NOMO-1 (cell line): Measurements from ENCODE around the gene TPSD1.
"Not testable (repeated sequence)": the region's sequence is repeated elsewhere in the genome, so short reads cannot be mapped to it uniquely, and the experiment has no call there.

Experiments
- DNase-seq, 2 experiments: peaks; one replicate each; lab custom pipeline; 2025; ENCODE audit not compliant: unreplicated experiment in 2 of 2; lab: John Stamatoyannopoulos, UW

Gene TPSD1

DNA sequence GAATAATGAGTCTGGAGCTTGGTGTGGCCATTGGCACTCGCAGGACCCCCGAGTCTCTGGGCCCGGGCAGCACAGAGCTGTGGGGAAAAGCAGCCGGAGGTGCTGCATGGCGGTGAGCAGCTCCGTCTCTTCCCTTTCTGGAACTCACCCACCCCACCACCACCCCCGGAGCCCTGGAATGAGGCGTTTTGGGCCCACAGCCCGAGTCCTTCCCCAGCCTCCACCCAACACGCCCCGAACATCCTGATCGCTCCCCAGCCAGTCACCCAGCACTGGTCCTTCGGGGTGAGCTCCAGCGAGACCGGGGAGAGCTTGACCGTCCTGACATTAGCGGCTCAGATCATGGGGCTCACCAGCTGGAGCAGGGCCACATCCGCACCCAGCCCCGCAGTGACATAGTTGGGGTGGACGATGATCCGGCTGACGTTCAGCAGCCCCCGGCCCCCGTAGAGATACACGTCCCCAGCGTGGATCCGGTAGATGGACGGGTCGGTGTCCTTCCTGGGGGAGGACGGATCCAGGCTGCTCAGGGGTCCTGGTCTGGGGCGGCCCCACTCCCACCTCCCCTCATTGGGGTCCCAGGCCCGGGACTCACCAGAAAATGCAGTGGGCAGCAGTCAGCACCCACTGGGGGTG is 6.5 kb downstream of the TPSD1 start:
- no peak for DNase-seq

DNA sequence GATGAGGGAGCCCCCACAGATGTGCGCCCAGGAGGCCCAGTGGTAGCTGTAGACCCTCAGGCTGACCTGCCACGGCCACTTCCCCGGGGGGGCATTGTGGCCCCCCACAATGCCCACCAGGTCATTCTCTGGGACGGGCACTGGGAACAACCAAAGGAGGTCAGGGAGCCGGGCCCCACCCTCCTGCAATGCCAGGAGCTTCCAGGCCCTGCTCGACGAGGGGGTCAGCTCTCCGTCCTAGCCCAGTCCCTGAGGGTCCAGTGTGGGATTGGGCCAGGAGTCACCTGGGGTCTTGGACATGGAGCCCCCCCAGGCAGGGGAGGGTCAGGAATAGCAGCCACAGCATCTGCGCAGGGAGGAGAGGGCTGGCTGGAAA is 7.0 kb downstream of the TPSD1 start:
- no peak for DNase-seq

DNA sequence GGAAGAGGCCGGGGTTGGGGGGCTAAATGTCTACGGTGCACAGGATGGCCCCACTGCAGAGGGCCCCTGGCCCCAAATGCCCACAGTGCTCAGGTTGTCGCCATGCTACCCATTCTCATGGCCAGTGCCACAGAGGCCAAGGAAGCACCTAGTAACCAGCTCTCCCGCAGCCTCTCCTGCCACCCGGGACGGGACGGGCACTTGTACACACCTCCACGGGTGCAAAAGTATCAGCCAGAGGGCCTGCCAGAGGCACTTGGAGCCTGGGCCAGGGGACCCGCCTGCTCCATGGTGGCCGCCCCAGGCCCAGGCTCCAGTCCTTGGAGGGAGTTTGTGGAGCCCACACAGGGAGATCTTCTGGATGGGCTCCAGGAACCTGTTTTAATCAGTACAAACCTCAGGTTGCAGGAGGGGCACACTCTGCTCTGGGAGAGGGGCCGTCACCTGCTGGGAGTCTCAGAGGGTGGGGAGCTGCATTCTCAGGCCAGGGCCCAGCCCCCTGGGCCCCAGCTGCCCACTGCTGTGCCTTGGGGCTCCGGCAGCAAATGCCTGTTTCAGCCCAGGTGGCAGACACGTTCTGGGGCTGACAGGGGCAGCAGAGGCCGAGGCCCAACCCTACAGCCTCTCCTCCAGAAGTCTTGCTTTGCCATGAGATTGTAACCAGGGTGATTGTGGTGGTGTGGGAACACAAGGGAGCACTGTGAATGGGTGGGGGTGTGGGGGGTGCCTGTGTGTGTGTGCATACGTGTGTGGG is 7.9 kb downstream of the TPSD1 start:
- no peak for DNase-seq

DNA sequence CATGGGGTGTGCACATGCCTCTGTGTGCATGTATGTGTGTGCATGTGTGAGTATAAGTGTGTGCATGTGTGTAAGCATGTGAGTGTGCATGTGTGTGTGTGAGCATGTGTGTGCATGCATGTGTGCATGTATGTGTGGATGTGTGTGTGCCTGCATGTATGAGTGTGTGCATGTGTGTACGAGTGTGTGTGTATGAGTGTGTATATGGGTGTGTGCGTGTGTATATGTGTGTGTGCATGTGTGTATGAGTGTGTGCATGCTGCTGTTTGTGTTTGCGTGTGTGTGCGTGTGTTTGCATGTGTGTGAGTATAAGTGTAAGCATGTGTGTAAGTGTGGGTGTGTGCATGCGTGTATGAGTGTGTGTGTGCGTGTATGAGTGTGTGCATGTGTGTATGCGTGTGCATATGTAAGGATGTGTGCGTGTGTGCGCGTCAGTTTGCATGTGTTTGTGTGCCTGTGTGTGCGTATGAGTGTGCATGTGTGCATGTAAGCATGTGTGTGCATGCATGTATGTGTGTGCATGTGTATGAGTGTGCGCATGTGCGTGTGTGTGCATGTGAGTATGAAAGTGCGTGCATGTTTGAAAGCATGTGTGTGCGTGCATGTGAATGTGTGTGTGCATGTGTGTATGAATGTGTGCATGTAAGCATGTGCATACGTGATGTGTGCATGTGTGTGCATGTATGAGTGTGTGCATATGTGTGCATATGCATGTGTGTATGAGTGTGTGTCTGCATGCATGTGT is 8.6 kb downstream of the TPSD1 start:
- no peak for DNase-seq

DNA sequence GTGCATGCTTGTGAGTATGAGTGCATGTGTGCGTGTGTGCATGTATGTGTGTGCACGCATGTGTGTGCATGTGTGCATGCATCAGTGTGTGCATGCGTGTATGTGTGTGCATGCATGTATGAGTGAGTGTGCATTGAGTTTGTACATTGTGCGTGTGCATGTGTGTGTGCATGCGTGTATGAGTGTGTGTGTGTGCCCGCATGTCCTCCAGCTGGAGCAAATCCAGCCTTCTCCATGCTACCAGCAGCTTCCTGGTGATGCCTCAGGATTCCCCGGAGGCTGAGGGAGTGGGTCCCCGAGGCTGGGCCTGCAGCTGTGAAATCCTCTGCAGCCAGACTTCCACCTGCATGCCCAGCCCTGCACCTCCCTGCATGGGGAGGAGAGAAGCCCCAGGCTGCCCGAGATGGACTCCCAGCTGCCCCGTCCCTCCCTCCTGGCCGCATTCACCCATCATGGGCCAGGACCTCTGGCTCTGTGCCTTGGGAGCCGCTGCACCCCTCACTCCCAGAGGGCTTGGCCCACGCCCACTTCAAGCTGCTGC is 9.3 kb downstream of the TPSD1 start:
- no peak for DNase-seq

DNA sequence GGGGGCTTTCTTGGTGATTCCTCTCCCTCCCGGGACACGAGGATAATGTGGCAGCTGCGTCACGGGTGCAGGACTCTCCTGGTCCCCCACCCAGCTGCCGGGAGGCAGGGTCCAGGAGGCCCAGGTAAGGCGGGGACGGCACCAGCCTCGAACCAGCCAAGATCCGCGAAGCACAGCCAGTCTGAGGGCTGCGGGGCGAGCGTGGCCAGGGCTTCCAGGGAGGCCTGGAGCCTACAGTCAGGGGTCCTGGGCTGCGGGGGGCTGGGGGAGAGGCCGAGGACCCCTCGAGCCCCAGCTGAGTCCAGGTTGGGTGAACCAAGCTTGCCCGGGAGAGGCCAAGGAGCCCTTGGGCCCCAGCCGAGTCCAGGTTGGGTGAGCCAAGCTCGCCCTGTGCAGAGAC is 10.0 kb downstream of the TPSD1 start:
- DNase-seq: no peak

DNA sequence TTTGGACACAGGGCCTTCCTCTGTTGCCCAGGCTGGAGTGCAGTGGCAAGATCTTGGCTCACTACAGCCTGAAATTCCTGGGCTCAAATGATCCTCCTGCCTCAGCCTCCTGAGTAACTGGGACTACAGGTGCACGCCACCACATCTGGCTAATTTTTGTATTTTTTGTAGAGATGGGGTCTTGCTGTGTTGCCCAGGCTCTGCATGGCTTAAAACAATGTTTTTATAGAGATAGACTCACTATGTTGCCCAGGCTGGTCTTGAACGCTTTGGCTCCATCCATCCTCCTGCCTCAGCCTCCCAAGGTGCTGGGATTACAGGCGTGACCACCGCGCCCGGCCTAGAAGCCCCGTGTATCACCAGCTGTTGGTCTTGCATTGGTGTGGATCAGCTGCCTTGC is 13.5 kb downstream of the TPSD1 start:
- not testable (repeated sequence) for DNase-seq

DNA sequence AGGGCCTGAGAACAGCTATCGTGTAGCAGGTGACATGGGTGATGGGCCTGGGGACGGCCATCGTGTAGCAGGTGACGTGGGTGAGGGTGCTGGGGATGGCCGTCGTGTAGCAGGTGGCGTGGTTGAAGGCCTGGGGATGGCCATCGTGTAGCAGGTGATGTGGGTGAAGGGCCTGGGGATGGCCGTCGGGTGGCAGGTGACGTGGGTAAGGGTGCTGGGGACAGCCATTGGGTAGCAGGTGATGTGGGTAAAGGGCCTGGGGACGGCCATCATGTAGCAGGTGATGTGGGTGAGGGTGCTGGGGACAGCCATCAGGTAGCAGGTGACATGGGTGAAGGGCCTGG is 15.5 kb downstream of the TPSD1 start:
- no peak for DNase-seq

DNA sequence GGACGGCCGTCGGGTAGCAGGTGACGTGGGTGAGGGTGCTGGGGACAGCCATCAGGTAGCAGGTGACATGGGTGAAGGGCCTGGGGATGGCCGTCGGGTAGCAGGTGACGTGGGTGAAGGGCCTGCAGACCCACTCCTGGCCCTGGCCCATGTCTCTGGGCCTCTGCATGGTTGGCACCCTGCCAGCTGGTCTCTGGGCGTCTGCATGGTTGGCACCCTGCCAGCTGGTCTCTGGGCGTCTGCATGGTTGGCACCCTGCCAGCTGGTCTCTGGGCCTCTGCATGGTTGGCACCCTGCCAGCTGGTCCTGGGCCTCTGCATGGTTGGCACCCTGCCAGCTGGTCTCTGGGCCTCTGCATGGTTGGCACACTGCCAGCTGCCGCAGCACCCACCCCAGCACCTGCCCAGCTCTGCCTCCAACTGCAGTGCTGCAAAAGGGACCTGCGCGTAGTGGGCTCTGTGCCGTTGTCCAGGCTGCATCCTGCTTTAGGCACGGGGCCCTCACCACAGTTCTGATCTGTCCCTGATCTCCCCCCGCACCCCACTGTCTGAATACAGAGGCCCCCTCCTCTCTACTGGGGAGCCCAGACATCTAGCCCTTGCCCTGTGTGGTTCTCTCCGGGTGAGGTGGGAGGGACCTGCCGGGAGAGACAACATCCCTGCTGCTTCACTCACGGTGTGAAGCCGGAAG is 16.0 kb downstream of the TPSD1 start:
- not testable (repeated sequence) for DNase-seq

DNA sequence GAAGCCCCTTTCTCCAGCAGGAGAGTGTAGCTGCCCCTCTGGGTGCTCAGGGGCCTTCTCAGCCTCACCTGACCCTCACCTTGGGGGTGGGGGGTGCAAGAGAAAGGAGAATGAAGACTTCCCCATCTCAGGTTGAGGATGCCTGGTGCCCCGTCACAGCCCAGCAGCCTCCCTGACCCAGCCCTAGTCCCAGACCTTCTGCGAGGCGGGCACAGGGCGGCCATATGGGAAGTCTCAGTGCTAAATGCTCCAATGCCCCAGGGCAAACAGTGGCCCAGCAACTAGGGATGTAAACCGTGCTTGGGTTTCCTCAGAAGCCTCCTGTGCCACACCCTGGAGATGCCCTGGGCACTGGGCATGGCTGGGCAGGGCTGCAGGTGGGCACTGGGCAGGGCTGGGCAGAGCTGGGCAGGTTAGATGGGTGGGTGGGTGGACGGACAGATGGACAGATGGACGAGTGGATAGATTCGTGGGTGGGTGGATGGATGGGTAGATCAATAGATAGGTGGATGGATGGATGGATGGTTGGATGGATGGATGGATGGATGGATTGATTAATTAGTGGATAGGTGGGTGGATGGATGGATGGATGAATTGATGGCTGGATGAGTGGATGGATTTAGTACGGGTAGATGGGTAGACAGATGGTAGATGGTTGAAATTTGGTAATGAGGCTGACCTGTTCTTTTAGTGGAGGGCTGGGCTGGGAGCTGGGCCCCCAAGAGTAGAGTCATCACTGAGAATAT is 16.8 kb downstream of the TPSD1 start:
- no peak for DNase-seq

DNA sequence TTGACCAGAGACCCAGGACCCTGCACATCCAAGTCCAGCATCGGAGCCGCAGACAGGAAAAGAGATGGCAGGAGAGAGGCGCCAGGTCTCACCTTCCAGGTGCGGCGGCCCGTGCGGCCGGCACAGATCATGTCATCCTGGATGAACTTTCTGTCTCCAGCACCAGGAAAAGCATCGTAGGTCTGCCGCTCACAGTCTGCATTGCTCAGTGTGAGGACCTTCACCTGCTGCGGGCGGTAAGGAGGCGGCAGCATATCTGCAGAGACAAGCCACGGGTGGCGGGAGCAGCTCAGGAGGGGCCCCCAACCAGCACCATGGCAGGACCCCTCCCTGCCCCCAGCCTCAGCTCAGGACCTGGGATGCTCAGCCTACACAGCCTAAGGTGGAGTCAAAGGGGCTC is 17.9 kb downstream of the TPSD1 start:
- DNase-seq: no peak

DNA sequence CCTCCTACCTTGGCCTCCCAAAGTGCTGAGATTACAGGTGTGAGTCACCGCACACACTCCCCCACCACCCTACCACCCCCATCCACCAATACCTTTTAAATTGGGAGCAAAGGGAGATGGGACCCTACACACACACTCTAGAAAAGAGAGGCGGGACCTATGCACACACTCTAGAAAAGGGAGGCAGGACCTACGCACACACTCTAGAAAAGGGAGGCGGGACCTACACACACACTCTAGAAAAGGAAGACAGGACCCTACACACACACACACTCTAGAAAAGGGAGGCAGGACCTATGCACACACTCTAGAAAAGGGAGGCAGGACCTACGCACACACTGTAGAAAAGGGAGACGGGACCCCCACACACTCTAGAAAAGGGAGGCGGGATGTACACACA is 18.9 kb downstream of the TPSD1 start:
- DNase-seq: no peak

DNA sequence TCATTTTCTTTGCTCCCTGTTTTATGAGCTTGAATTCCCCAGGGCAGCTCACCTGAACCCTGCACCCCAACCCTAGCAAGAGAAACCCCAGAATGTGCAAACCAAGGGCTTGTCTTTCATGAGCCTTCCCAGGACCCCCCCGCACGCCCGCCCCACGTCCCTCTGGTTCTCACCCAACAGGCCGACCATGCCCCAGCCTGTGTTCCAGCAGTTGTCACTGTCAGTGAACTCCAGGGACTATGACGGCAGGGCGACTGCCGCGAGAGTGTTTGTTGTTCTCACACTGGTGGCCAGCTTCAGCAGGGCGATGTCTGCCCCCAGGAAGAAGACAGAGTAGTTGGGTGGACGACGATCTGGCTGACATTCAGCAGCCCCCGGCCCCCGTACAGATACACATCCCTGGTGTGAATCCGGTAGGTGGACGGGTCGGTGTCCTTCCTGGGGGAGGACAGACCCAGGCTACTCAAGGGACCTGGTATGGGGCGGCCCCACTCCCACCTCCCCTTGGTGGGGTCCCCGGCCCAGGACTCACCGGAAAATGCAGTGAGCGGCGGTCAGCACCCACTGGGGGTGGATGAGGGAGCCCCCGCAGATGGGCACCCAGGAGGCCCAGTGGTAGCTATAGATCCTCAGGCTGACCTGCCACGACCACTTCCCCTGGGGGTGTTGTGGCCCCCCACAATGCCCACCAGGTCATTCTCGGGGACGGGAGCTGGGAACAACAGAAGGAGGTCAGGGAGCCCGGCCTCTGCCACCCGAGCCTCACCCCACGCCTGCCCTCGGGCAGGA is 20.1 kb downstream of the TPSD1 start:
- DNase-seq: no peak

DNA sequence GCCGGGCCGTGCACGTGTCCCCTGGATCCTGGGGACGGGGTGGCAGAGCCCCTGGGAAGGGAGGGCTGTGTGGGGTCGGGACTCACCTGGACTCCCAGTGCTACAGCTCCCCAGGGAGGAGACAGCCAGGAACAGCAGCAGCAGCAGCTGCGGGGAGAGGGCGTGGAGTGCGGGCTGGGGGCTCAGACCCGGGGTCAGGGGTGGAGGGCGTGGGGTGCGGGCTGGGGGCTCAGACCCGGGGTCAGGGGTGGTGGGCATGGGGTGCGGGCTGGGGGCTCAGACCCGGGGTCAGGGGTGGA is 20.7 kb downstream of the TPSD1 start:
- DNase-seq: no peak

DNA sequence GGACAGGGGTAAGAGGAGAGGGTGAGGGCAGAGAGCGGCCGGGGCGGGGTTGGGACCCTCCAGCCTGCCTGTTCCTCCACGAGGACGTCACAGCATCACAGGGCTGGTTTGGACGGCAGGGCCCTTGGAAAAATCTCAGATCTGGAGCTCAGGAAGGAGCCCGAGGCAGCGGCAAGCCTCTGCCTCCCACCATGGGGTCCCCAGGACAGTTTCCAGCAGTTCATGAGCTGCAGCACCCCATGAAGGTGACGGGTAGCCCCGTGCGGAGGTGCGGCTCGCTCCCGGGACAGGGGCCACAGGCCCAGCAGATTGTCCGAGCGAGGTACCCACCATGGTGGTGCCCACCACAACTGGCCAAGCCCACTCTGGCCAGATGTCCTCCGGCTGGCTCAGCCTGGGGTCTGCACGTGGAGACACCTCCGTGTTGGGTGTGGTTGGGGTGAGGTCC is 21.3 kb downstream of the TPSD1 start:
- no peak for DNase-seq

DNA sequence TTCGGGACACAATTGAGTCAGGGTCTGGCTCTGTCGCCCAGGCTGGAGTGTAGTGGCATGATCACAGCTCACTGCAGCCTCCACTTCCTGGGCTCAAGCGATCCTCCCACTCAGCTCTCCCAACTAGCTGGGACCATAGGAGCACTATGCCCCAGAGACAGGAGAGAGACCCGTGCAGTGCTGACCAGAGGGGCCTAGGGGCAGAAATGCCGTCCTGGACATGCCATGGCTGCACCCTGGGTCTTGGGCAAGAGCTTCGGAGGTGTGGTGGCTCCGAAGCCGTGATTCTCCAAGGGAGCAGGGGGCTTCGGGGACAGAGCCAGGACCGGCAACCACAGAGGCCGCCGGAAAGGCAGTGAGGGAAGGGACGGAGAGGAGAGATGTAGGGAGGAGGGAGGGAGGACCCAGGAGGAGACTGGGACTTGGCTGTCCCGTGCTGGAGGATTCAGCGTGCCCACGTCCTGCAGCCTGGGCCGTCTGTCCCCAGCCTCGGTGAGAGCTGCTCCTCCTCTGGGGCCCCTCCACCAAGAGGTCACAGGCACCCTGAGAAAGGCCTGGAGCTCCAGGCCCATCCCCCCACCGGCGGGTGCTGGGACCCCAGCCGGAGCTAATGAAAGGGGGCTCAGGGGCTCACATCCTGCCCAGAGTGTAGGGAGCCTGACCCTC is 21.9 kb downstream of the TPSD1 start:
- no peak for DNase-seq

DNA sequence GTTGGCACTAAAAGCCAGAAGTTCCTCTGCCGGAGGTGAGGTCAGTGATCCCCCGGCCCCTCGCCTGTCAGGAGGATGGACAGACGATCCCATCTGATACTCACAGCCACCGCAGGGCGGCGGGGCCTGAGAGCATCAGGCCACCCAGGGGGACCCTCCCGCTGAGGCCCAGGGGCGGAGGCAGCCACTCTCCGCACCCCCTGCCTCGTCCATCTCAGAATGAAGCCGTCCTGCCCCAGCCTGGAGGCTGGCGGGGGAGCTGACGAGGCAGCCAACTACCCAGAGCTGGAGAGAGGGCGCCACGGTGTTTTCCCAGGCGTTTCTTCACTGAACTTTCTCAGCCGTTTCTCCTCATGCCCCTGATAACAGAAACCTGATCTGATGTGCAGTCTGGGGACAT is 22.6 kb downstream of the TPSD1 start:
- DNase-seq: no peak

DNA sequence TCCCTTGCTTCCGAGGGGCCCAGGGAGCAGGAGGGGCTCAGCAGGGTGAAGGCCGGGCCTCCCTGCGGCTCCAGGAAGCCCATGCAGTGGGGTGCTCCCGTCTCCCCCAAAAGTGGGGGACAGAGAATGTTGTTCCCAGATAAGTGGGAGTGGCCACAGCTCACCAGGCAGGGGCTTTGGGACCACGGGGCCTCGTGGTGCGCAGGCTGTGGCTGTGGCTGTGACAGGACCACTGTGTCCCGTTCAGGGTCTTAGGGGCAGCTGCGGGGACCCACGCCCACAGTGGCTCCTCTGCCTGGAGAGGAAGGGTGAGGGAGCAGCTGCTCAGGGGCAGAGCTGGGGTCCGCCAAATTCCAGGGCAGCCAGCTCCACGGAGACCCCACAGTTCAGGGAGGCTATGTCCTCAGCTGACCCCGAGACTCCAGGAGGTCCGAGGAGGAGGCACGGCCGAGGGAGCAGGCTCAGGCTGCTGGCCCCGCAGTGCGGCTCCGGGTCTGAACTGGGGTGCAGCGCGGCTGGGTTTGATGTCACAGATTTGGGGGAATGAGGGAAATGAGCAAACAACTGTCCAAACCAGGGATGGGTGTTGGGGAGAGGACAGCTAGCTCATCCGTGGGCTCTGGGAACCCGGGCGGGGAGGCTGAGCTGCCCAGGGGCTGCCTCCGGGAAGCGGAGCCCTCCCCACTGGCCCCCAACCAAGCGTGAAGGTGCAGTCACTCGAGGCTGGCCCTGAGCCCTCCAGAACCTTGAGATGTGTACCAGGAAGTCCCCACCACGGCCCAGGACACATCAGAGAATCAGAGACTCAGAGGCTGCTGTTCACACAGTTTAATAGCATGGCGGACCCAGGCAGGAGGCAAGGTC is 23.4 kb downstream of the TPSD1 start:
- no peak for DNase-seq
